ENCODE data around the gene ACTR3C.

The ACTR3C gene

GRCh38 chr7:150322833-150323681, at the start of gene ACTR3C, which contains the start of gene LRRC61:
TSS of gene ACTR3C (minus strand) at chr7:150323545. CDS start at chr7:150295296, 28,249 bp downstream.
TSS of gene LRRC61 (plus strand) at chr7:150323355. CDS start at chr7:150336862, 13,507 bp downstream.
- DNase-seq: peak; percentile 72

- no peak for DNase-seq
These were observed 49.1 kb upstream of the ACTR3C start for GRCh38 chr7:150372271-150373048.

- DNase-seq: no peak
These were observed 48.6 kb upstream of the ACTR3C start for GRCh38 chr7:150371996-150372270.

- no peak for DNase-seq
These were observed 48.0 kb upstream of the ACTR3C start for GRCh38 chr7:150371131-150371995.

GRCh38 chr7:150370612-150371071, 47.3 kb upstream of the ACTR3C start:
- DNase-seq: no peak

- no peak for DNase-seq
These were observed 46.6 kb upstream of the ACTR3C start for GRCh38 chr7:150369748-150370501.

- peak; percentile 79 for DNase-seq
These were observed 45.8 kb upstream of the ACTR3C start for GRCh38 chr7:150368884-150369747.

- peak; percentile 88 for DNase-seq
These were observed 44.9 kb upstream of the ACTR3C start, which contains the start of gene REPIN1 for GRCh38 chr7:150368096-150368883. TSS of gene REPIN1 (plus strand) at chr7:150368822. CDS start at chr7:150369712, 890 bp downstream.

GRCh38 chr7:150367677-150368095, 44.3 kb upstream of the ACTR3C start:
- no peak for DNase-seq

- DNase-seq: no peak
These were observed 42.5 kb upstream of the ACTR3C start for GRCh38 chr7:150365673-150366398.

GRCh38 chr7:150365194-150365593, 41.8 kb upstream of the ACTR3C start:
- no peak for DNase-seq

GRCh38 chr7:150363872-150364271, 40.5 kb upstream of the ACTR3C start:
- DNase-seq: no peak

GRCh38 chr7:150363370-150363769, 40.0 kb upstream of the ACTR3C start:
- DNase-seq: no peak

GRCh38 chr7:150361807-150362621, 38.7 kb upstream of the ACTR3C start:
- no peak for DNase-seq

GRCh38 chr7:150361402-150361801, 38.1 kb upstream of the ACTR3C start:
- DNase-seq: no peak

GRCh38 chr7:150360363-150361058, 37.2 kb upstream of the ACTR3C start:
- DNase-seq: no peak

- DNase-seq: no peak
These were observed 36.4 kb upstream of the ACTR3C start for GRCh38 chr7:150359622-150360362.
